ENCODE data around the gene SPINK4. TPM values are rescaled to one million over a fixed set of nuclear protein-coding genes. Genes with fewer than 3 reads are reported as not detected.

SPINK4 gene
- total RNA-seq, 1 donor = not detected

DNA sequence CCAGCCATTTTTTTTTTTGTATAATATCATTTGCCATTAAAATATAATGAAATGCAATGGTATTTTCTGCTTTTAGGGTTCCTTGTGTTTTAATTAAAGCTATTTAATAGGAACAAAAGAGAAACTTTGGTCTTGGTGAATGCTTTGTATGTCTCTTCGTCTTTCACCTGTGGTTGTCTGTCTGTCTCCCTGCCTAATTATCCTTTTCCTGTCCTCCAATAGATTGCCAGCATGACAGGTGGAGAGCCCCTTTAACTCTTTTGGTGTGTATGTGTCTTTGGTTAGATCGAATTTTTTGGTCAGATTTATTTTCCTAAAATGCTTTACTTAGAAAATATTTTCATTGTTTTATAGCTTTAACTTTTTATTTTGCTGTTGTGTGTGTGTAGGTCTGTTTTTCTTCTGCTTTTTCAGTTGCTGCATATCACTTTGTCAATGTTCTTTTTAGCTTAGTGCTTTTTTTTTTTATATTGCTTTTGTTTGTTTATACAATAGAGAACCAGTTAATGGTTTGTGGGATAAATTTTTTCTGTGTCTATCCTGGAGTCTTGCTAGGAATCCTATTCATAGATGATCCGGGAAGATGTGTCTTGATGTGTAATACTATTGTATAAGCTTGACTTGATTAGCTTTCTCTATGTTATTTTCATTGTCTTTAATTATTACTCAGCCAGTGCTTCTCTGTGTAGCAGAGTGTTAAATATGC is 33.5 kb downstream of the SPINK4 start:
- H3K4me3 ChIP-seq (ENCODE audit: low read depth, low read length) = no peak overlapping the region
- TF ChIP-seq, protein P1, sequence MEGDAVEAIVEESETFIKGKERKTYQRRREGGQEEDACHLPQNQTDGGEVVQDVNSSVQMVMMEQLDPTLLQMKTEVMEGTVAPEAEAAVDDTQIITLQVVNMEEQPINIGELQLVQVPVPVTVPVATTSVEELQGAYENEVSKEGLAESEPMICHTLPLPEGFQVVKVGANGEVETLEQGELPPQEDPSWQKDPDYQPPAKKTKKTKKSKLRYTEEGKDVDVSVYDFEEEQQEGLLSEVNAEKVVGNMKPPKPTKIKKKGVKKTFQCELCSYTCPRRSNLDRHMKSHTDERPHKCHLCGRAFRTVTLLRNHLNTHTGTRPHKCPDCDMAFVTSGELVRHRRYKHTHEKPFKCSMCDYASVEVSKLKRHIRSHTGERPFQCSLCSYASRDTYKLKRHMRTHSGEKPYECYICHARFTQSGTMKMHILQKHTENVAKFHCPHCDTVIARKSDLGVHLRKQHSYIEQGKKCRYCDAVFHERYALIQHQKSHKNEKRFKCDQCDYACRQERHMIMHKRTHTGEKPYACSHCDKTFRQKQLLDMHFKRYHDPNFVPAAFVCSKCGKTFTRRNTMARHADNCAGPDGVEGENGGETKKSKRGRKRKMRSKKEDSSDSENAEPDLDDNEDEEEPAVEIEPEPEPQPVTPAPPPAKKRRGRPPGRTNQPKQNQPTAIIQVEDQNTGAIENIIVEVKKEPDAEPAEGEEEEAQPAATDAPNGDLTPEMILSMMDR (IDR thresholded peaks at IDR 0.05; ENCODE audit: insufficient read depth, low read length) = no peak
- no peak for DNase-seq (ENCODE audit: low read depth)

DNA sequence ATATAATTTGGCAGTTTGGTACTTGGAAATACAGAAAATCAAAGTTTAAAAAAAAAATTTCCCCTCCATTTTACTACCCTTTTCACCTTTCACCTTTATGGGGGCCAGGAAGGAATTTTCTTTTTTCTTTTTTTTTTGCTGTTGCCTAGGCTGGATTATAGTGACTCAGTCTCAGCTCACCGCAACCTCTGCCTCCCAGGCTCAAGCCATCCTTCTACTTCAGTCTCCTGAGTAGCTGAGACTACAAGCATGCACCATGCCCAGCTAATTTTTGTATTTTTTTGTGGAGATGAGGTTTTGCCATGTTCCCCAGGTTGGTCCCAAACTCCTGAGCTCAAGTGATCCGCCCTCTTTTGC is 34.0 kb downstream of the SPINK4 start:
- TF ChIP-seq, protein P1 (IDR thresholded peaks at IDR 0.05; ENCODE audit: insufficient read depth, low read length) = no peak
- no peak overlapping the region for H3K4me3 ChIP-seq (ENCODE audit: low read depth, low read length)

DNA sequence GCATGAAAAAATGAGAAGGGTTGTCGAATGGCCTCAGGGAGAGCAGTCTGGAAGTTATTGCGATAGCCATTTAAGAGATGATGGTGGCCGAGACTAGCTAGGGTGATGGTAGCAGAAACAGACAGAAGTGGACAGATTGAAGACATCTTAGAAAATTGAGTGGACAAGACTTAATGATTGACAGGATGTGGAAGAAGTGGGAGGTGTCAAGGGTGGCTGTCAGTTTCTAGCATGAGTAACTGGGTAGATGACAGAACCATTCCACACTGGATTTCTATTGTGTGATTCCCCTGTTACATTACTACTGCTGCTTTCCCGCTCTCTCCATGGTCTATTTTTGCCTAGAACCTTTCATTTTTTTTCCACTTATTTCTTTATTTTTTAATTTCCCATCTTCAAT is 37.5 kb downstream of the SPINK4 start:
- no peak for DNase-seq (ENCODE audit: low read depth)
- TF ChIP-seq, protein P1 (IDR thresholded peaks at IDR 0.05; ENCODE audit: insufficient read depth, low read length) = no peak
- no peak overlapping the region for H3K4me3 ChIP-seq (ENCODE audit: low read depth, low read length)

More for the DNA sequence above, 34.0 kb downstream of the SPINK4 start:
- no peak for DNase-seq (ENCODE audit: low read depth)

DNA sequence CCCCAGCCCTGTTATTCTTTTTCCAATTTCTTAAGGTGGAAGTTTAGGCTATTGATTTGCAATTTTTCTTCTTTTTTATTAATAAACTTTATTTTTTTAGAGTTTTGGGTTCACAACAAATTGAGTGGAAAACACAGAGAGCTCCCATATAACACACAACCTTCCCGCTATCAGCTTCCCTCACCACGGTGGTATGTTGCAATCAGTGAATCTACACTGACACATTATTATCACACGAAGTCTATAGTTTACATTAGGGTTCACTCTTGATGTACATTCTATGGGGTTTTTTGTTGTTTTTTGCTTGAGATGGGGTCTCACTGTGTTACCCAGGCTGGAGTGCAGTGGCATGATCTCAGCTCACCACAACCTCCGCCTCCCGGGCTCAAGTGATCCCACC is 45.5 kb downstream of the SPINK4 start:
- DNase-seq (ENCODE audit: low read depth) = no peak
- TF ChIP-seq, protein P1 (IDR thresholded peaks at IDR 0.05; ENCODE audit: insufficient read depth, low read length) = no peak

DNA sequence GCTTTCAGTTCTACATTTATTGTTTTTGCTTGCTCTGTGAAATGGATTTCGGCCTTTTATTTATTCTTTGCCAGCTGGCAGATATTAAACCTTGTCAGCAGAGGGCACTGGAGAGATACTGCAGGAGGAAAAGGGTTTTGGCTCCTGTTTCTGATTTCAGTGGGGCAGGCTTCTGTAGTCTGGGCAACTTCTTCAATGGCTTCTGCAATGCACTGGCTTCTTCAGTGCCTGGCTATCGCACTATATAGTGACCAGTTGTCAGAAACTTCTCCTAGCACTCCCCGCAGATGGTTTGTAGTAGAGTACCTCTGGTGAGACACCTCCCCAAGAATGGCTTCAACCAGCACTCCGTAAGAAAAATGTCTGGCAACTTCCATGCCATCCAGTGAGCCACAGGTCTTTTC is 47.1 kb downstream of the SPINK4 start:
- TF ChIP-seq, protein P1 (IDR thresholded peaks at IDR 0.05; ENCODE audit: insufficient read depth, low read length) = peak; percentile 83
- DNase-seq (ENCODE audit: low read depth) = peak; percentile 83

More for the DNA sequence above, 45.5 kb downstream of the SPINK4 start:
- no peak overlapping the region for H3K4me3 ChIP-seq (ENCODE audit: low read depth, low read length)

DNA sequence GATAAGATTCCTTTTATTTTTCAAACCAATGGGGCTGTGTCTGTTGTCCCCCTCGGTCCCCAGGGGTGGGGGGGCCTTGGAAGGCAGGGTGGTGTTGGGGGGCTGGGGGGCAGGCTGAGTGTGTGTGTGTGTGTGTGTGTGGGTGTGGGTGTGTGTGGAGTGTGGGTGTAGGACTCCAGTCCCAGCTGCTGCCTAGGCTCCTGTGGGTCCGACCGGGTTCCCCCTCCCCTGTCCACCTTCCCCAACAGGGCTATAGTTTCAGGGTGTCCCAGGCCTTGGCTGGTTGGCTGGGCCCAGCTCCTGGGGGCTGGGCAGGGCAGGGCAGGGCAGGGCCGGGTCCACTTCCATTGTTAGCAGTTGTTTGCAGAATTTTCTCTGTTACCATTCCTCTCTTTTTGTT is 48.3 kb downstream of the SPINK4 start:
- TF ChIP-seq, protein P1 (IDR thresholded peaks at IDR 0.05; ENCODE audit: insufficient read depth, low read length) = no peak
- H3K4me3 ChIP-seq (ENCODE audit: low read depth, low read length) = no peak overlapping the region
- DNase-seq (ENCODE audit: low read depth) = no peak

More for the DNA sequence above, 47.1 kb downstream of the SPINK4 start:
- no peak overlapping the region for H3K4me3 ChIP-seq (ENCODE audit: low read depth, low read length)
